A673 (cell line): ENCODE data around the gene DFFB. TPM values are rescaled to one million over a fixed set of nuclear protein-coding genes. Genes with fewer than 3 reads are reported as not detected.

Experiments
- BruUV-seq: library from RNA; stranded (reverse); fragments of 400-500 nt; replicated peaks from 2 replicates; lab custom pipeline; 2021; lab: Mats Ljungman, UMichigan
- CTCF ChIA-PET: fragments of 300-600 bp; sonication (Branson Sonifier 250); formaldehyde crosslinking; loops from one replicate; lab custom pipeline; 2022; ENCODE audit warnings: antibody characterized with exemption; lab: Charles Lee
- POLR2A ChIA-PET: fragments of 300-600 bp; sonication (Branson Sonifier 250); formaldehyde crosslinking; loops from one replicate; lab custom pipeline; 2022; ENCODE audit warnings: antibody characterized with exemption; ENCODE audit not compliant: low non-redundant PET; lab: Charles Lee
- DNase-seq: peaks from one replicate; pipeline ENCODE4 v3.0.0-alpha.2; 2015; ENCODE audit warnings: low spot score
- H3K27ac ChIP-seq: fragments of 200-600 bp; sonication (generic); 2 replicates; pipeline ENCODE4 v1.5.1; 2016; ENCODE audit warnings: mixed run types, low read depth, mild to moderate bottlenecking, mixed read lengths, antibody characterized with exemption, low read length; ENCODE audit not compliant: poor library complexity, severe bottlenecking
- H3K27me3 ChIP-seq: fragments of 200-600 bp; sonication (generic); replicated peaks from 2 replicates; pipeline ENCODE4 v1.6.1; 2017; ENCODE audit warnings: mixed run types, low read depth, mild to moderate bottlenecking, mixed read lengths, antibody characterized with exemption, low read length; ENCODE audit not compliant: insufficient read depth, poor library complexity
- H3K36me3 ChIP-seq: fragments of 200-600 bp; sonication (generic); 2 replicates; pipeline ENCODE4 v1.6.1; 2016; ENCODE audit warnings: mixed run types, mild to moderate bottlenecking, mixed read lengths, antibody characterized with exemption, low read length; ENCODE audit not compliant: insufficient read depth, poor library complexity, severe bottlenecking
- H3K4me1 ChIP-seq: fragments of 200-600 bp; sonication (generic); 2 replicates; pipeline ENCODE4 v1.6.1; 2017; ENCODE audit warnings: mixed run types, mild to moderate bottlenecking, mixed read lengths, antibody characterized with exemption, low read length; ENCODE audit not compliant: insufficient read depth, poor library complexity, severe bottlenecking
- H3K4me3 ChIP-seq: fragments of 200-600 bp; sonication (generic); 2 replicates; pipeline ENCODE4 v1.5.1; 2016; ENCODE audit warnings: low read depth, mixed run types, mild to moderate bottlenecking, mixed read lengths, low read length; ENCODE audit not compliant: poor library complexity, severe bottlenecking
- H3K9me3 ChIP-seq: fragments of 200-600 bp; sonication (generic); 2 replicates; pipeline ENCODE4 v1.6.1; 2016; ENCODE audit warnings: mixed run types, low read depth, mild to moderate bottlenecking, mixed read lengths, antibody characterized with exemption, low read length; ENCODE audit not compliant: poor library complexity, severe bottlenecking
- CTCF ChIP-seq: fragments of 300-800, 200-600 bp; sonication (generic); conservative IDR thresholded peaks from 2 replicates; pipeline ENCODE4 v1.5.1; 2017; ENCODE audit warnings: low read depth, mild to moderate bottlenecking, antibody characterized with exemption, low read length, moderate library complexity, mixed read lengths
- EZH2 ChIP-seq: fragments of 200-600 bp; sonication (generic); IDR thresholded peaks from 2 replicates; pipeline ENCODE4 v1.6.1; 2017; ENCODE audit warnings: borderline replicate concordance, low read depth, mild to moderate bottlenecking, mixed read lengths, antibody characterized with exemption, low read length; ENCODE audit not compliant: poor library complexity, severe bottlenecking
- intact Hi-C: fragments of 100-400 bp; cut with micrococcal nuclease; formaldehyde crosslinking; loops from one replicate; pipeline ENCODE4 v1.10.0; 2022; ENCODE audit not compliant: unreplicated experiment
- total RNA-seq: library from RNA; stranded (reverse); gene quantifications from 2 replicates; pipeline ENCODE4 v1.2.3, GENCODE V29; 2021

DFFB gene
- total RNA-seq, 1 experiment from 2014 or later: 8.9 TPM

GRCh38 chr1:3909615-3910014 is 52.3 kb downstream of the DFFB start:
- no peaks in the 10 kb centered on the region for H3K36me3 ChIP-seq
- H3K27ac ChIP-seq: no peak overlapping the region
- ChIA-PET POLR2A (no interaction called here), CTCF (no interaction called here)
- H3K9me3 ChIP-seq: no peaks in the 10 kb centered on the region
- H3K4me1 ChIP-seq: peaks cover 6% of the 10 kb centered on the region
- DNase-seq: no peak
- no peak for TF ChIP-seq CTCF
- no peak for TF ChIP-seq EZH2
- H3K4me3 ChIP-seq: no peak overlapping the region
- no TSS peak for BruUV-seq
- H3K27me3 ChIP-seq: peaks cover 5% of the 10 kb centered on the region
- intact Hi-C loops: loop anchor here (5.0 kb wide), 1 partner anchor 1833 kb away; no protein-coding TSS in a partner anchor

- intact Hi-C loops: no loop called here
- no peak for TF ChIP-seq EZH2
- TF ChIP-seq CTCF: no peak
- CTCF ChIA-PET: no interaction called here
- Histone ChIP-seq H3K27me3 (peaks cover 5% of the 10 kb centered on the region), H3K4me1 (peaks cover 6% of the 10 kb centered on the region), H3K9me3 (no peaks in the 10 kb centered on the region), H3K36me3 (no peaks in the 10 kb centered on the region), H3K27ac (no peak overlapping the region), H3K4me3 (no peak overlapping the region)
- POLR2A ChIA-PET: no interaction called here
- no peak for DNase-seq
- no TSS peak for BruUV-seq
Observed at GRCh38 chr1:3910049-3910731, 52.9 kb downstream of the DFFB start.

DNA sequence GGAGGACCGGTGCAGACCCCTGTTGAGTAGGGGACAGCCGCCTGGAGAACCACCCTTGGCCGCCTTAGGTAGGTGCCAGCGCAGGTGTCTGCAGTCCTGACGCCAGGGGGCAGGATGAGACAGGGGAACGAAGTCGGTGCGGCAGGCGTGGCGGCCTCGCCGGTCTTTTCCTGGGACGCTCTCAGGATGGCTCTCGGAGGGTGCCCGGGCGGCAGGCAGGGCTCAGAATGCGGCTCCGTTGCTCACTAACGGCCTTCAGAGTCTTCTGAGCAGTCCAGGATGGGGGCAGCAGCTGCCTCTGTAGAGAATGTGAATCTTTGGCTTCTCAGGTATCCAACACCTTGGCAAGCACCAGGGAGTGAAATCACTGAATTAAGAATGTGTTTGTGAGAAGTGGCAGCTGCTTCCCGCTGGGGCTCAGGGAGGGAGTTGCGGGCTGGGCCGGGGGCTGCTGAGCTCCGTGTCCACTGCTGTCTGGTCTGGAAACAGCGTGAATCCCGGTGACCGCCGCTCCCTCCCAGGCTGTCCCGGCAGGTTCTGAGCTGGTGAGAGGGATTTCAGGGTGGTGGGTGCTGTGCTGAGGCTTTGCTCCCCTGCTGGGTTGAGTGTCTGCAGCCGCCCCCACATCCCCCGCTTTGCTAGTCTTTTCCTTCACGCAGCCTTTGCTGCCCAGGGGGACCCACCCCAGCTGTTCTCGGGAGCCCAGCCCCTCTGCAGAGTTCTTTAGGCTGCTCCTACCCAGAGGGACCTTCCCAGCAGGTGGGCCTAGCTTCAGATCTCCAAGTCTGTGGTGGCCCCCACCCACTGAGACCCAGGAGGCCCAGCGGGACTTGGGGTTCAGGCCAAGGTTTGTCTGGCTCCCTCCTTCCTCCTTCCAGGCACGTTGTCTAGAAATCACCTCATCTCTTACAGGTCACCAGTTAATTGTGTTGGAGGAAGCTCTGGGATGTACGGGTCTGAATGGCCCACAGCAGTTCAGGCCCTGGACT is 53.9 kb downstream of the DFFB start:
- Histone ChIP-seq H3K4me3 (no peak overlapping the region), H3K27me3 (peaks cover 5% of the 10 kb centered on the region), H3K27ac (no peak overlapping the region), H3K36me3 (no peaks in the 10 kb centered on the region), H3K9me3 (no peaks in the 10 kb centered on the region), H3K4me1 (peaks cover 6% of the 10 kb centered on the region)
- TF ChIP-seq EZH2 (no peak), CTCF (peak; percentile 86)
- intact Hi-C loops: no loop called here
- ChIA-PET POLR2A (no interaction called here), CTCF (no interaction called here)
- no TSS peak for BruUV-seq
- peak; percentile 78 for DNase-seq
